Measurements from ENCODE around the gene CA9. TPM values are rescaled to one million over a fixed set of nuclear protein-coding genes. Genes with fewer than 3 reads are reported as not detected.
A peak's percentile ranks its signal among the peaks of the same experiment; 100 is the strongest.

CA9 gene
- total RNA-seq, 4 donors from 2014 or later: 0.14 TPM; not detected in 3

GRCh38 chr9:35682520-35683315 lies 9.0 kb downstream of the CA9 start:
- no peaks in the 10 kb centered on the region for H3K9me3 ChIP-seq
- peaks cover 4 to 7% of the 10 kb centered on the region in 2 donors for H3K4me1 ChIP-seq
- no peaks in the 10 kb centered on the region for H3K27me3 ChIP-seq
- TF ChIP-seq POLR2A (IDR thresholded peaks at IDR 0.05): no peak
- no peak for TF ChIP-seq CTCF (IDR thresholded peaks at IDR 0.05)
- H3K27ac ChIP-seq: peak overlapping the region; percentile 93 to 98
- intact Hi-C loops (cut with DNase I; ENCODE audit: low total_unique reads): no loop called here
- H3K36me3 ChIP-seq: no peaks in the 10 kb centered on the region
- no peak for DNase-seq
- no peak overlapping the region for H3K4me3 ChIP-seq

GRCh38 chr9:35683323-35683722 lies 9.6 kb downstream of the CA9 start:
- H3K36me3 ChIP-seq: no peaks in the 10 kb centered on the region
- H3K4me3 ChIP-seq: no peak overlapping the region
- intact Hi-C loops (cut with DNase I; ENCODE audit: low total_unique reads): no loop called here
- no peak for DNase-seq
- H3K9me3 ChIP-seq: no peaks in the 10 kb centered on the region
- no peak for TF ChIP-seq CTCF (IDR thresholded peaks at IDR 0.05)
- TF ChIP-seq POLR2A (IDR thresholded peaks at IDR 0.05): no peak
- peak overlapping the region; percentile 93 to 98 for H3K27ac ChIP-seq
- no peaks in the 10 kb centered on the region for H3K27me3 ChIP-seq
- peaks cover 4 to 7% of the 10 kb centered on the region in 2 donors for H3K4me1 ChIP-seq

GRCh38 chr9:35684921-35685320 lies 11.2 kb downstream of the CA9 start:
- no peaks in the 10 kb centered on the region for H3K27me3 ChIP-seq
- no peaks in the 10 kb centered on the region for H3K9me3 ChIP-seq
- TF ChIP-seq CTCF (IDR thresholded peaks at IDR 0.05) (no peak), POLR2A (IDR thresholded peaks at IDR 0.05) (no peak)
- H3K4me3 ChIP-seq: peak overlapping the region in 1 of 2 donors; percentile 71
- DNase-seq: no peak
- H3K27ac ChIP-seq: peak overlapping the region; percentile 93 to 98
- H3K4me1 ChIP-seq: peaks cover 4 to 7% of the 10 kb centered on the region in 2 donors
- intact Hi-C loops (cut with DNase I; ENCODE audit: low total_unique reads): loop anchor here (5.0 kb wide), 1 partner anchor 42 kb away; no protein-coding TSS in a partner anchor
- no peaks in the 10 kb centered on the region for H3K36me3 ChIP-seq

- Histone ChIP-seq H3K27me3 (no peaks in the 10 kb centered on the region), H3K9me3 (no peaks in the 10 kb centered on the region), H3K36me3 (no peaks in the 10 kb centered on the region), H3K27ac (peak overlapping the region; percentile 93 to 98), H3K4me1 (peaks cover 4 to 7% of the 10 kb centered on the region in 2 donors), H3K4me3 (peak overlapping the region; percentile 57 to 71)
- TF ChIP-seq POLR2A (IDR thresholded peaks at IDR 0.05): no peak
- TF ChIP-seq CTCF (IDR thresholded peaks at IDR 0.05): no peak
- no peak for DNase-seq
- intact Hi-C loops (cut with DNase I; ENCODE audit: low total_unique reads): loop anchor here (5.0 kb wide), 1 partner anchor 42 kb away; no protein-coding TSS in a partner anchor
These were observed 11.8 kb downstream of the CA9 start for GRCh38 chr9:35685506-35685905.

Data from uterus (tissue), 4 donors.